Prostate gland (tissue), 2 donors: ENCODE data around the gene SPACA4. TPM values are rescaled to one million over a fixed set of nuclear protein-coding genes. Genes with fewer than 3 reads are reported as not detected.
A peak's percentile ranks its signal among the peaks of the same experiment; 100 is the strongest.

Experiments used
- DNase-seq: peaks from one replicate; pipeline ENCODE4 v3.0.0-alpha.2; 2019; ENCODE audit warnings: low spot score
- H3K27ac ChIP-seq, 2 donors: fragments of 200-600 bp; sonication (generic); 2 replicates each; pipeline ENCODE4 v1.5.1; 2017 to 2019
- H3K27me3 ChIP-seq: fragments of 200-600 bp; sonication (generic); replicated peaks from 2 replicates; pipeline ENCODE4 v1.5.1; 2019; ENCODE audit not compliant: insufficient read depth
- H3K36me3 ChIP-seq, 2 donors: fragments of 200-600 bp; sonication (generic); 1 replicate in 1 of 2; 2 replicates in 1 of 2; pipeline versions ENCODE4 v1.5.1 to v1.8.1; 2017 to 2019
- H3K4me1 ChIP-seq: fragments of 200-600 bp; sonication (generic); replicated peaks from 2 replicates; pipeline ENCODE4 v1.5.1; 2019
- H3K4me3 ChIP-seq, 2 donors: fragments of 200-600 bp; sonication (generic); 2 replicates each; pipeline ENCODE4 v1.5.1; 2017 to 2019
- H3K9me3 ChIP-seq: fragments of 200-600 bp; sonication (generic); 2 replicates; pipeline ENCODE4 v1.5.1; 2017
- POLR2A ChIP-seq: fragments of 450-650 bp; IDR thresholded peaks from one replicate; pipeline ENCODE4 v1.6.1; 2016; ENCODE audit warnings: antibody characterized with exemption, mild to moderate bottlenecking
- POLR2AphosphoS5 ChIP-seq: sonication (generic); formaldehyde crosslinking; IDR thresholded peaks from one replicate; pipeline ENCODE4 v1.6.1; 2017; ENCODE audit warnings: antibody characterized with exemption
- WGBS: methylation state at CpG from one replicate; pipeline ENCODE4 v1.1.5; 2018; 5-methylcytosine and 5-hydroxymethylcytosine counted together
- intact Hi-C: fragments of 100-400 bp; cut with DNase I; formaldehyde crosslinking; loops from one replicate; pipeline ENCODE4 v1.14.2; 2022
- total RNA-seq, 2 donors: library from RNA; depleted of rRNA; stranded (reverse); fragments of >200 nt; gene quantifications; one replicate each; pipeline ENCODE4 v1.1.0, GENCODE V29; 2016
- TF ChIP-seq, protein P1 (sequence below), 4 experiments: fragments of 200-600 bp in 2 of 4; fragments of 450-650 bp in 2 of 4; sonication (generic) in 2 of 4; IDR thresholded peaks; 1 replicate in 3 of 4; 2 replicates in 1 of 4; pipeline ENCODE4 v1.5.1; 2016 to 2019; ENCODE audit warnings: antibody characterized with exemption in 4 of 4, mild to moderate bottlenecking in 2 of 4, moderate library complexity in 2 of 4

The SPACA4 gene
- total RNA-seq, 2 donors from 2014 or later, result 0.32 to 6.0 TPM

DNA sequence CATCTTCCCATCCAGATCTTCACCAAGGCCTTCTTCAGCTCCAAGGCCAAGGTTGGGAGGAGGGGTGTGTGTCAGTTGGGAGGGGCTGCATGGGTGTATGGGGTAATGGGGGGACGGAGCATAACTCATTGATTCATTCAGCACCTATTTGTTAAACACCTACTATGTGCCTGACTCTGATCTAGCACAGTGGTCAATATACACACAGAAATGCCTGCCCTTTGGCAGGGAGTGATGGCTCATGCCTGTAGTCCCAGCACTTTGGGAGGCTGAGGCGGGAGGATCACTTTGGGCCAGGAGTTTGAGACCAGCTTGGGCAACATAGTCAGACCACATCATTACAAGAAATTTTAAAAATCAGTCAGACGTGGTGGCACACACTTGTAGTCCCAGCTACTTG is 19.2 kb upstream of the SPACA4 start:
- TF ChIP-seq POLR2AphosphoS5 (no peak), POLR2A (no peak)
- TF ChIP-seq, protein P1, sequence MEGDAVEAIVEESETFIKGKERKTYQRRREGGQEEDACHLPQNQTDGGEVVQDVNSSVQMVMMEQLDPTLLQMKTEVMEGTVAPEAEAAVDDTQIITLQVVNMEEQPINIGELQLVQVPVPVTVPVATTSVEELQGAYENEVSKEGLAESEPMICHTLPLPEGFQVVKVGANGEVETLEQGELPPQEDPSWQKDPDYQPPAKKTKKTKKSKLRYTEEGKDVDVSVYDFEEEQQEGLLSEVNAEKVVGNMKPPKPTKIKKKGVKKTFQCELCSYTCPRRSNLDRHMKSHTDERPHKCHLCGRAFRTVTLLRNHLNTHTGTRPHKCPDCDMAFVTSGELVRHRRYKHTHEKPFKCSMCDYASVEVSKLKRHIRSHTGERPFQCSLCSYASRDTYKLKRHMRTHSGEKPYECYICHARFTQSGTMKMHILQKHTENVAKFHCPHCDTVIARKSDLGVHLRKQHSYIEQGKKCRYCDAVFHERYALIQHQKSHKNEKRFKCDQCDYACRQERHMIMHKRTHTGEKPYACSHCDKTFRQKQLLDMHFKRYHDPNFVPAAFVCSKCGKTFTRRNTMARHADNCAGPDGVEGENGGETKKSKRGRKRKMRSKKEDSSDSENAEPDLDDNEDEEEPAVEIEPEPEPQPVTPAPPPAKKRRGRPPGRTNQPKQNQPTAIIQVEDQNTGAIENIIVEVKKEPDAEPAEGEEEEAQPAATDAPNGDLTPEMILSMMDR (IDR thresholded peaks at IDR 0.05), result no peak
- H3K27ac ChIP-seq, result no peak overlapping the region
- H3K4me3 ChIP-seq, result no peak overlapping the region
- no peak for DNase-seq
- intact Hi-C loops, result loop anchor here (5.0 kb wide), 1 partner anchor 80 kb away; no protein-coding TSS in a partner anchor
- no peaks in the 10 kb centered on the region for H3K36me3 ChIP-seq
- H3K27me3 ChIP-seq, result no peaks in the 10 kb centered on the region
- H3K9me3 ChIP-seq, result no peaks in the 10 kb centered on the region
- 98% methylated on average over 3 of the region's 3 CpGs for WGBS
- peaks cover 3% of the 10 kb centered on the region for H3K4me1 ChIP-seq

DNA sequence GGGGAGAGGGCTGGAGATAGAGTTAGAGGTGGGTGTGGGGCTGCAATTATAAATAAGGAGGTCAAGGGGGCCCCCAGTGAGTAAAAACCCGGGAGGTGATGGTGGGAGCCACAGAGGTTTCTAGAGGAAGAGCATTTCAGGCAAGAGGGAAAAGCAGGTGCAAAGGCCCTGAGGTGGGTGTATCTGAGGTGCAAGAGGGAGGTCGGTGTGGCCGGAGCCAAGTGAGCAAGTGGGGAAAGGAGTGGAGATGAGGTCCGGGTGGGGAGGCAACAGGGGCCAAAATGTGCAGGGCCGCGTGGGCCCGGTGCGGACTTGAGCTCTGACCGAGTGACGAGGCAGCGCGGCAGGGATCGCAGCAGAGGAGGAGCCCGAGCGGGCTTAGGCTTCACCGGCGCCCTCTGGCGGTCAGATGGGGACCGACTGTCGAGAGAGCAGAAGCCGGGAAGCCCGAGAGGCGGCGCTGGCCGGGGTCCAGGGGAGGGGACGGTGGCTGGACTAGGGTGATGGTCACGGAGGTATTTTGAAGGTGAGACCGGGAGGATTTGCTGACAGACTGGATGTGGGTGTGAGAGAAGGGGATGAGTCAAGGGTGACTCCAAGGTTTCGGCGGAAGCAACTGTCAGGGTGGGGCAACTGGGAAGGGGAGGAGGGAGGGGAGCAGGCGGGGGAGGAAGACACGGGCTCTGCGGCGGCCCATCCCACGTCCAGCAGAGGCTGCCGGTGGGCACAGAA is 17.7 kb upstream of the SPACA4 start:
- peaks cover 3% of the 10 kb centered on the region for H3K4me1 ChIP-seq
- no peak overlapping the region for H3K27ac ChIP-seq
- peak; percentile 91 for DNase-seq
- no peaks in the 10 kb centered on the region for H3K27me3 ChIP-seq
- no peaks in the 10 kb centered on the region for H3K36me3 ChIP-seq
- H3K9me3 ChIP-seq, result no peaks in the 10 kb centered on the region
- 6% methylated on average over 36 of the region's 36 CpGs for WGBS
- TF ChIP-seq POLR2A (peak; percentile 28), POLR2AphosphoS5 (peak; percentile 79)
- TF ChIP-seq, protein P1 (IDR thresholded peaks at IDR 0.05), result peak; percentile 86 to 97 (median 90)
- intact Hi-C loops, result loop anchor here (5.0 kb wide), 1 partner anchor 82 kb away; no protein-coding TSS in a partner anchor
- H3K4me3 ChIP-seq, result peak overlapping the region in 1 of 2 donors; percentile 19

DNA sequence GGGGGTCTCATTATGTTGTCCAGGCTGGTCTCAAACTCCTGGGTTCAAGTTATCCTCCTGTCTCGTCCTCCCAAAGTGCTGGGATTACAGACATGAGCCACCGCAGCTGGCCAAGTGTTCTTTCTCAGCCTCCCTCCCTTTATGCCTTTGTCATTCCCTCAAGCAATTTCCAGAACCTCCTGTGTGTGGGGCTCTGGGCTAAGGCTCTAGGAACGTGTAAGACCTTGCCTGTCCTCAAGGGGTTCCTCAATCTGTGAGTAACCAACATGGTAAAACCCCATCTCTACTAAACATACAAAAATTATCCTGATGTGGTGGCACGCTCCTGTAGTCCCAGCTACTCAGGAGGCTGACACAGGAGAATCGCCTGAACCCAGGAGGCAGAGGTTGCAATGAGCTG is 15.5 kb upstream of the SPACA4 start:
- H3K4me3 ChIP-seq, result no peak overlapping the region
- no peak overlapping the region for H3K27ac ChIP-seq
- no peaks in the 10 kb centered on the region for H3K36me3 ChIP-seq
- DNase-seq, result no peak
- H3K9me3 ChIP-seq, result no peaks in the 10 kb centered on the region
- WGBS, result 87% methylated on average over 5 of the region's 5 CpGs
- no peaks in the 10 kb centered on the region for H3K27me3 ChIP-seq
- no peaks in the 10 kb centered on the region for H3K4me1 ChIP-seq
- intact Hi-C loops, result no loop called here
- TF ChIP-seq, protein P1 (IDR thresholded peaks at IDR 0.05), result no peak
- TF ChIP-seq POLR2A (no peak), POLR2AphosphoS5 (no peak)

DNA sequence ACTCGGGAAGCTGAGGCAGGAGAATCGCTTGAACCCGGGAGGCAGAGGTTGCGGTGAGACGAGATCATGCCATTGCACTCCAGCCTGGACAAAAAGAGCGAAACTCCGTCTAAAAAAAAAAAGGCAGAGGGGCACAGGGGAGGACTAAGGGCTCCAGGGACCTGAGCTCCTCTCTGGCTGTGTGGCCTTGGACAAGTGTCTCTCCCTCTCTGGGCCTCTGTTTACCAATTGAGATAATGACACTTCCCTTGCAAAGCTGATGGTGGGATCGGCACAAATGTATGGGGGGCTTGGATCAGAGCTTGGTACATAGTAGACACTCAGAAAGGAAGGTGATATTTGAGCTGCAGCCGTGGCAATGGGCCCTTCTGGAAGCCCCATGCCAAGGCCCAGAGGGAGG is 11.4 kb upstream of the SPACA4 start:
- intact Hi-C loops, result no loop called here
- 96% methylated on average over 9 of the region's 9 CpGs for WGBS
- Histone ChIP-seq H3K27ac (no peak overlapping the region), H3K4me3 (no peak overlapping the region), H3K36me3 (no peaks in the 10 kb centered on the region), H3K9me3 (no peaks in the 10 kb centered on the region), H3K4me1 (no peaks in the 10 kb centered on the region), H3K27me3 (no peaks in the 10 kb centered on the region)
- DNase-seq, result no peak
- no peak for TF ChIP-seq POLR2AphosphoS5
- TF ChIP-seq, protein P1 (IDR thresholded peaks at IDR 0.05), result no peak
- no peak for TF ChIP-seq POLR2A

DNA sequence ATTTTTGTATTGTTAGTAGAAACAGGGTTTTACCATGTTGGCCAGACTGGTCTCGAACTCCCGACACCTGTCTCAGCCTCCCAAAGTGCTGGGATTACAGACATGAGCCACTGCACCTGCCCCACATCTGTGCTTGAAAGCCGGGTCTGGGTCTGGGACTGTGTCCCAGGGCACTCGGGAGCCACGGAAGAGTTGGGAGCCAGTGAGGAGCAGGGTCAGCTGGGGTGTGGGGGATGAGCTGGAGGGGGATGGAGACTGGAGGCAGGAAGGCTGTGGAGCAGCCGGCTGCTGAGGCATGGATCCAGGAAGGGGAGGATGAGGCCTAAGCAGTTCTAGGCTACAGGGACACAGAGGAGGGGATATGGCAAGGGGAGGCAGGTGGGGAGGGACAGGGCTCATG is 10.7 kb upstream of the SPACA4 start:
- no peak for DNase-seq
- Histone ChIP-seq H3K27ac (no peak overlapping the region), H3K4me3 (no peak overlapping the region), H3K4me1 (no peaks in the 10 kb centered on the region), H3K27me3 (no peaks in the 10 kb centered on the region), H3K9me3 (no peaks in the 10 kb centered on the region), H3K36me3 (no peaks in the 10 kb centered on the region)
- intact Hi-C loops, result no loop called here
- TF ChIP-seq POLR2AphosphoS5 (no peak), POLR2A (no peak)
- TF ChIP-seq, protein P1 (IDR thresholded peaks at IDR 0.05), result no peak
- WGBS, result 73% methylated on average over 6 of the region's 6 CpGs
